Measurements from ENCODE around the gene NLK.
A peak's percentile ranks its signal among the peaks of the same experiment; 100 is the strongest.

NLK gene

GRCh38 chr17:28040406-28040805 is 2.1 kb upstream of the NLK start:
- no peak for DNase-seq (ENCODE audit: low read depth)

GRCh38 chr17:28041068-28041843 is 1.2 kb upstream of the NLK start:
- DNase-seq (ENCODE audit: low read depth): peak; percentile 100

- DNase-seq (ENCODE audit: low read depth): no peak
Measured at GRCh38 chr17:28041844-28042656, 427 bp upstream of the NLK start.

- no peak for DNase-seq (ENCODE audit: low read depth)
Measured at GRCh38 chr17:28042721-28043291, 329 bp downstream of the NLK start.

- no peak for DNase-seq (ENCODE audit: low read depth)
Measured at GRCh38 chr17:28043296-28043695, 819 bp downstream of the NLK start.

DNA sequence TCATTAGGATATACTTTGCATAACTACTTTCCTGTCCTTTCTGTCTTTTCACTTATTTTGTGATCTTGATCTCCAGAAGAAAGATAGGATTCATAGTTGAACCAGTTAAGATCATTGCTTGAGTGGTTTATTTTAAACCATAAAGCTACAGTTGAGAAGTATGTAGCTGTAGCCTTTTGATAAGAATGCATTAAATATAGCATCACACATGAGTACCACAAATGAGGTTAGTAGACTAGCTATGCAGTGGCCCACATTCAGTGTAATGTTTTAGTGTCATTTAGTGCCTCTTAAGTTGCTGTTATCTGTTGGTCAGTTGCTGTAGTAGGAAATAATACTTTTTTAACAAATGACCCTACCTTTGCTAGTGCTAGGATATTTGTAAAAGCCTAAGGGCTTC is 1.3 kb downstream of the NLK start:
- no peak for DNase-seq (ENCODE audit: low read depth)

DNA sequence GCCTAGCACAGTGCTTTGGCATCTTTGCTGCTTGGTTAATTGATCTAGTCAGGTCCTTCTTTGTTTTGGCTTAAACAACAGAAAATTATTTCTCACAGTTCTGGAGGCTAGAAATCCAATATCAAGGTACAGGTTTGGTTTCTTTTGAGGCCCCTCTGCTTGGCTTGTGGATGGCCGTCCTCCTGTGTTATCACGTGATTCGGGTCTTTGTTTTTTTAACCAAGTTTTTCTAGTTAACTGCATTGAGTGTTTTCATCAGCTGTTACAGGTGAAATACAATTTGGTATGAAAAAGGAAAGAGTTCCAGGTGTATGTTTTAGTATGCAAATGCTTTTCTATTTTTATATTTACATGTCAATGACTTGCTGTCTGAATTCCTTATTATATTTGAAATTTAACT is 2.8 kb downstream of the NLK start:
- no peak for DNase-seq (ENCODE audit: low read depth)

GRCh38 chr17:28046034-28046825 is 3.8 kb downstream of the NLK start:
- DNase-seq (ENCODE audit: low read depth): no peak

GRCh38 chr17:28047806-28048205 is 5.3 kb downstream of the NLK start:
- DNase-seq (ENCODE audit: low read depth): no peak

GRCh38 chr17:28049071-28049470 is 6.6 kb downstream of the NLK start:
- no peak for DNase-seq (ENCODE audit: low read depth)

DNA sequence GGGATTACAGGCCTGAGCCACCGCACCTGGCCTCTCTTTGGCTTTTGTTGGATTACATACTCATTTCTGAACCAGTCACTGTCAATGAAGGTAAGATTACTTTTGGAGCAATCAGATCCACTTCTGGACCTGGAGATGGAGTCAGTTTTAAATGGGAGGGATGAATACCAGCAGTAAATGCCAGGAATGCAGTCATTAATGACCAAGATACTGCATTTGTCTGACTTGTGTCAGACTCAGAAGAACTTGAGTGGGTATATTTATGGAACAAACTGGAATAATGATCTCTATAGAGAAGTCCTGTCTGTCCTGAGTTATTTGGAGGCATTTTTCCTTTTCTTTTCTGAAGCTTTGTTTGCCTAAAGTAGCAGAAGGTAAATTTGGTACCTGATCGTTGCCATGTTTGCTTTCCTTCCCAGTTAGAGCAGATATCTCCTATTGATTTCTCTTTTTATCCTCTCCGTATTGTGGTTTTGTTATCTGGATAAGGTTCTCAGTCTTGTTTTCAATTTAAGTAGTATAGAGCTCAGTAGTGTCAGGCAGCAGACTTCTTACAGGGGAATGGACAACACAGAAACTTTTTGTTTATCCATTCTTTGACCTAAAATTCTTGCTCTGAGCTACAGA is 10.7 kb downstream of the NLK start:
- DNase-seq (ENCODE audit: low read depth): no peak

- DNase-seq (ENCODE audit: low read depth): no peak
Measured at GRCh38 chr17:28053725-28054124, 11.2 kb downstream of the NLK start.

DNA sequence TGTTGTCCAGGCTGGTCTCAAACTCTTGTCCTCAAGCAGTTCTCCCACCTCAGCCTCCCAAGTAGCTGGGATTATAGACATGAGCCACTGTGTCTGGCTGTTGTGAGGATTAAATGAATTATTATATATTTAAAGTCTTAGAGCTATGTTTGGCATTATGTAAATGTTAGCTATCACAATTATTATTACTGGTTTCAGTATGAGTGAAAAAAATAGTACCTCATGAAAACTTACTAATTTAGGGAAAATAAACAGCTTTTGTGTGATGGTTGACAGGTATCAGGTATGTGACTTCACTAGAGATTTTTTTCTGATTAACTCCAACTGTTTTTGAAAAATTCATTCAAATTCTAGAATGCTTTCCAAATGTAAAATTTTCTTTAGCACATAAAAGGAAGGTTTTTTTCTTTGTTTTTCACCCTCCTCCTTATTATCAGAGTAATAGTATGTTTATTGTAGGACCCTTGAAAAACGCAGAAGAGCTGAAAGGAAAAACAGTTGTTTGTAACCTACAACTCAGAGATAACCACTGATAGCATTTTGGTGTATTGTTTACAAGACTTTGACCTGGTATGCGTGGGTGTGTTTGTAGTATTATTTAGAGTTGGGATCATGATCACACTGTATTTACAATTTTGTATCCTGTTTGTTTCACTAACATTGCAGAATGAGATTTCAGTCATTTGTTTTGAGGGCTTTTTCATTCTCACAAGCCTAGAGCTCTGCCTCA is 13.2 kb downstream of the NLK start:
- DNase-seq (ENCODE audit: low read depth): no peak

DNA sequence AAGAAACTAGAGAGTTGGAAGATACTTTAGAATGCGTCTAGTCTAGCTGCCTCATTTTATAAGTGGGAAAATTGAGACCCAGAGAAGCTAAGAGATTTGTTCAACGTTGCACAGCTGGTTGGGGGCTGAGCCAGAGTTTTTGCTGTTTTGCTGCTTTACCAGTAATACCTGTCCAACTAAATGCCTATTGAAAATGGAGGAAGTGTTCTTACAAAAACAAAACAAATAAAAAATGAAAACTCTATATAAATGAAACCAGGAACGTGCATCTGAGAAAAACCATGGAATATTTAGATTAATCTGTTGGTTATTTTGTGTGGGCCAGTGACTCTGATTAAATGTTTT is 13.8 kb downstream of the NLK start:
- DNase-seq (ENCODE audit: low read depth): no peak

DNA sequence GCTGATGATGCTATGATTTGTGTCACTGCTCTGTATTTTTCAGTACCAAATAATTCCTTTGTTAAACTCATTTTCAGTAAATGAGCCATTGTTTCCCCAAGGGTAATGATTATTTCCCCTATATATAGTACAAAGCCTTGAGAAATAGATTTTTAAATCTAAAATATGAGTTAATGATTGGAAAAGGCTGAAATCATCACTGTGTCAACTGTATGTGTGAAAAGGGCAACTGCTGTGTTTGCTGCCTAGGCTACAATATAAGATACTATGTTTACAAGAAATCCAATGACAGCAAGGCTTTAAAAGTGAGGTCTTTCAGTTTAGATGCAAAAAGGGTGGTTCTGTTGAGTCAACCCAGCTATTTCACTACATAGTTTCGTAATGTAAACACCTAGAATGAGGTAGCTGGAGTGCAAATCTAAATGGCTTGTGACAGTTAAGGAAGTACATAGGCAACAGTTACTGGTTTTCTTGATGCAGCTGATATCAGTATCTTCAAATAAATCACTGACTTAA is 15.3 kb downstream of the NLK start:
- DNase-seq (ENCODE audit: low read depth): peak; percentile 42

DNA sequence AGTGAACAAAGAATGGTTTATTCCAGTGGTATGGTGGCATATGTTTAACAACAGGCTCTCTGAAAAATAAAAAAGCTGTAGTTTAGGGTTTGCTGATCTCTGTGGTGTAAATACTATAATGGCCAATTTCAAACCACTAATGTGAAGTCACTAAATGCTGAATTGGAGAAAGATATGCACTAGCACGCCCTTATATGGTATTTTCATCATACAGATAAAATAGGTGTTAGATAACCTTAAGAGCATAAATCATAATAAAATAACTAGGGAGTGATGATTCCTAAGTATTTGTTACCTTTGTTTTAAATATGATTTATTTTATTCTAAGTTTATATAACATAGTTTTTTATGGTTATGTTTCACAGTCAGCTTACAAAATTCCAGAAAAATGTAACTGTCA is 17.2 kb downstream of the NLK start:
- no peak for DNase-seq (ENCODE audit: low read depth)

DNA sequence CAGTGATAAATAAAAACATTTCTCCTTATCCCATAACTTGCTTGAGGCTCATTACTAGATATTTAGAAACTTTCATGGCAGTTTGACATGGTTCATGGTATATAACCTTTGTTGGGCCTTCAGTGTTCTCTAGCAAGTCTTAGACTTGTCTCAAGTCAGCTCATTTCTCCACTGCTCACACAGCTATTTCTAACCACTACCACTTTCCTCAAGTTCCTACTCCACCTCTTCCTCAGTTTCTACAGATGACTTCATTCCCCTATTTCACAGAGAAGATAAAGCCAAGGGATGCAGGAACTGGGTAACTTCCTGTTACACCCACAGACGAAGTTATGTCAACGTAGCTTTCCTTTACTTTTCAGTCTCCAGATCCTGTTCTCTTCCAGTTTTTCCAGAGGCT is 23.2 kb downstream of the NLK start:
- DNase-seq (ENCODE audit: low read depth): no peak

GRCh38 chr17:28069061-28069460 is 26.6 kb downstream of the NLK start:
- no peak for DNase-seq (ENCODE audit: low read depth)

GRCh38 chr17:28071179-28071578 is 28.7 kb downstream of the NLK start:
- no peak for DNase-seq (ENCODE audit: low read depth)

GRCh38 chr17:28071891-28072606 is 29.6 kb downstream of the NLK start:
- DNase-seq (ENCODE audit: low read depth): peak; percentile 35

All from fibroblast of gingiva (primary cell).